GM12878 (cell line): ENCODE results near the gene GPER1.

Source experiments
- ATF7 ChIP-seq: fragments of 450-650 bp; IDR thresholded peaks from 2 replicates; pipeline ENCODE4 v1.6.1; 2016; ENCODE audit warnings: low read depth, mild to moderate bottlenecking
- BCL11A ChIP-seq: IDR thresholded peaks from 2 replicates; pipeline ENCODE4 v1.6.1; 2011; ENCODE audit warnings: low read depth, low read length
- PAX8 ChIP-seq: fragments of 450-650 bp; IDR thresholded peaks from 2 replicates; pipeline ENCODE4 v1.6.1; 2017; ENCODE audit warnings: mild to moderate bottlenecking, moderate library complexity
- POLR2A ChIP-seq: IDR thresholded peaks from 2 replicates; pipeline ENCODE4 v1.6.1; 2011; ENCODE audit warnings: low read depth, mild to moderate bottlenecking, low read length
- TF ChIP-seq, protein P1 (sequence below), 3 experiments: IDR thresholded peaks in 2 of 3; conservative IDR thresholded peaks in 1 of 3; 2 replicates each; pipeline ENCODE4 v1.5.1; 2011; ENCODE audit warnings: low read depth in 3 of 3, low read length in 3 of 3, mild to moderate bottlenecking in 3 of 3, control low read depth in 2 of 3, moderate library complexity in 2 of 3, inconsistent platforms in 1 of 3, mixed read lengths in 1 of 3; ENCODE audit not compliant: control insufficient read depth in 2 of 3, insufficient read depth in 1 of 3; ENCODE audit errors: extremely low read depth in 1 of 3

GRCh38 chr7:1134951-1135350 lies 47.0 kb downstream of the GPER1 start:
- TF ChIP-seq, protein P1, sequence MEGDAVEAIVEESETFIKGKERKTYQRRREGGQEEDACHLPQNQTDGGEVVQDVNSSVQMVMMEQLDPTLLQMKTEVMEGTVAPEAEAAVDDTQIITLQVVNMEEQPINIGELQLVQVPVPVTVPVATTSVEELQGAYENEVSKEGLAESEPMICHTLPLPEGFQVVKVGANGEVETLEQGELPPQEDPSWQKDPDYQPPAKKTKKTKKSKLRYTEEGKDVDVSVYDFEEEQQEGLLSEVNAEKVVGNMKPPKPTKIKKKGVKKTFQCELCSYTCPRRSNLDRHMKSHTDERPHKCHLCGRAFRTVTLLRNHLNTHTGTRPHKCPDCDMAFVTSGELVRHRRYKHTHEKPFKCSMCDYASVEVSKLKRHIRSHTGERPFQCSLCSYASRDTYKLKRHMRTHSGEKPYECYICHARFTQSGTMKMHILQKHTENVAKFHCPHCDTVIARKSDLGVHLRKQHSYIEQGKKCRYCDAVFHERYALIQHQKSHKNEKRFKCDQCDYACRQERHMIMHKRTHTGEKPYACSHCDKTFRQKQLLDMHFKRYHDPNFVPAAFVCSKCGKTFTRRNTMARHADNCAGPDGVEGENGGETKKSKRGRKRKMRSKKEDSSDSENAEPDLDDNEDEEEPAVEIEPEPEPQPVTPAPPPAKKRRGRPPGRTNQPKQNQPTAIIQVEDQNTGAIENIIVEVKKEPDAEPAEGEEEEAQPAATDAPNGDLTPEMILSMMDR (IDR thresholded peaks at IDR 0.05 in 2 of 3, conservative IDR thresholded peaks at IDR 0.05 in 1 of 3; ENCODE audit: control insufficient read depth in 2 of 3, extremely low read depth in 1 of 3, insufficient read depth in 1 of 3, low read depth in 3 of 3, low read length in 3 of 3), result no peak
- TF ChIP-seq BCL11A (no peak), PAX8 (no peak), POLR2A (no peak), ATF7 (no peak)
